ENCODE data around the gene NBEA. TPM values are rescaled to one million over a fixed set of nuclear protein-coding genes. Genes with fewer than 3 reads are reported as not detected.

NBEA gene
- total RNA-seq, 3 donors from 2014 or later: 3.5 to 27.2 (median 5.2) TPM

GRCh38 chr13:35256459-35257148 is 314.5 kb downstream of the NBEA start:
- no peak for DNase-seq
- H3K4me3 ChIP-seq: no peak overlapping the region
- no peaks in the 10 kb centered on the region for H3K4me1 ChIP-seq (ENCODE audit: low read depth)
- intact Hi-C loops (cut with DNase I, micrococcal nuclease): no loop called here
- H3K36me3 ChIP-seq (ENCODE audit: low read depth): no peaks in the 10 kb centered on the region
- H3K9me3 ChIP-seq: peaks cover 3% of the 10 kb centered on the region
- TF ChIP-seq, protein P1, sequence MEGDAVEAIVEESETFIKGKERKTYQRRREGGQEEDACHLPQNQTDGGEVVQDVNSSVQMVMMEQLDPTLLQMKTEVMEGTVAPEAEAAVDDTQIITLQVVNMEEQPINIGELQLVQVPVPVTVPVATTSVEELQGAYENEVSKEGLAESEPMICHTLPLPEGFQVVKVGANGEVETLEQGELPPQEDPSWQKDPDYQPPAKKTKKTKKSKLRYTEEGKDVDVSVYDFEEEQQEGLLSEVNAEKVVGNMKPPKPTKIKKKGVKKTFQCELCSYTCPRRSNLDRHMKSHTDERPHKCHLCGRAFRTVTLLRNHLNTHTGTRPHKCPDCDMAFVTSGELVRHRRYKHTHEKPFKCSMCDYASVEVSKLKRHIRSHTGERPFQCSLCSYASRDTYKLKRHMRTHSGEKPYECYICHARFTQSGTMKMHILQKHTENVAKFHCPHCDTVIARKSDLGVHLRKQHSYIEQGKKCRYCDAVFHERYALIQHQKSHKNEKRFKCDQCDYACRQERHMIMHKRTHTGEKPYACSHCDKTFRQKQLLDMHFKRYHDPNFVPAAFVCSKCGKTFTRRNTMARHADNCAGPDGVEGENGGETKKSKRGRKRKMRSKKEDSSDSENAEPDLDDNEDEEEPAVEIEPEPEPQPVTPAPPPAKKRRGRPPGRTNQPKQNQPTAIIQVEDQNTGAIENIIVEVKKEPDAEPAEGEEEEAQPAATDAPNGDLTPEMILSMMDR (IDR thresholded peaks at IDR 0.05): no peak
- no peak for ATAC-seq

DNA sequence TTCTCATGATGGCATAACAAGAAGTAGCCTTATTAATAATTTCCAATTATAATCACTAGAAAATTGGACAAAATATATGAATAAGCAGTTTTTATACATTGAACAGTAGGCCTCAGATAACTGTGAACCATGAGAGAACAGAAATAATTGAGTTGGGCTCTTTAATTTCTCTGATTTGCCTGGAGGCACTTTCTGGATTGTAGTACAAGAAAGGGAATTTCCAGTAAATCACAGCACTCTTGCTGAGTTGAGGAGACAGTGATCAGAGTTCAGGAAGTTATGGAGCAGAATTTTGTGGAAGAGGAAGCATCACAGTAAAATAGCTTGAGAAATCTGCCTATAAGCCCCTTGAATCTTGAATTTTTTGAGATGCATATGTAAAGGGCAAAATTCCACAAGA is 318.2 kb downstream of the NBEA start:
- ATAC-seq: no peak
- no peak for DNase-seq
- TF ChIP-seq, protein P1 (IDR thresholded peaks at IDR 0.05): no peak
- no peak overlapping the region for H3K4me3 ChIP-seq
- no peaks in the 10 kb centered on the region for H3K36me3 ChIP-seq (ENCODE audit: low read depth)
- no peaks in the 10 kb centered on the region for H3K4me1 ChIP-seq (ENCODE audit: low read depth)
- H3K9me3 ChIP-seq: no peaks in the 10 kb centered on the region
- intact Hi-C loops (cut with DNase I, micrococcal nuclease): no loop called here

- Histone ChIP-seq H3K36me3 (ENCODE audit: low read depth) (no peaks in the 10 kb centered on the region), H3K4me1 (ENCODE audit: low read depth) (no peaks in the 10 kb centered on the region), H3K9me3 (peaks cover 7% of the 10 kb centered on the region), H3K4me3 (no peak overlapping the region)
- TF ChIP-seq, protein P1 (IDR thresholded peaks at IDR 0.05): no peak
- intact Hi-C loops (cut with DNase I, micrococcal nuclease): no loop called here
- DNase-seq (no peak), ATAC-seq (no peak)
Measured at GRCh38 chr13:35266412-35266811, 324.3 kb downstream of the NBEA start.

DNA sequence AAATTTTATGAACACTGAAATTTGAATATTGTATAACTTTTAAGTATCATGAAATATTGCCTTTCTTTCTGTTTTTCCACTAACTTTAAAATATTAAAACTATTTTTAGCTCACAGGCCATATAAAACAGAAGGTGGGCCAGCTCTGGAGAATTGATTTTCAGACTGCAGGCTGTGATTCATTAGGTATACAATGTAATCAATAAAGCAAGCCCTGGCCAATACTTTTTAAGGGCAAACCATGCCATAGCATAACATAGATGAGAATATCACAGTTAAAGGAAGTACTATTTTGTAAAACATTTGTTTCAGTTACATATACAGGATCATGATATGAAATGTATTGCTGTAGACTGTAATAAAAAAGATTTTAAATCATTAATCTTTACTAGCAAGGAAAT is 336.8 kb downstream of the NBEA start:
- DNase-seq: no peak
- intact Hi-C loops (cut with DNase I, micrococcal nuclease): no loop called here
- peaks cover 4% of the 10 kb centered on the region for H3K9me3 ChIP-seq
- H3K36me3 ChIP-seq (ENCODE audit: low read depth): no peaks in the 10 kb centered on the region
- no peak overlapping the region for H3K4me3 ChIP-seq
- no peak for ATAC-seq
- TF ChIP-seq, protein P1 (IDR thresholded peaks at IDR 0.05): no peak
- H3K4me1 ChIP-seq (ENCODE audit: low read depth): no peaks in the 10 kb centered on the region

DNA sequence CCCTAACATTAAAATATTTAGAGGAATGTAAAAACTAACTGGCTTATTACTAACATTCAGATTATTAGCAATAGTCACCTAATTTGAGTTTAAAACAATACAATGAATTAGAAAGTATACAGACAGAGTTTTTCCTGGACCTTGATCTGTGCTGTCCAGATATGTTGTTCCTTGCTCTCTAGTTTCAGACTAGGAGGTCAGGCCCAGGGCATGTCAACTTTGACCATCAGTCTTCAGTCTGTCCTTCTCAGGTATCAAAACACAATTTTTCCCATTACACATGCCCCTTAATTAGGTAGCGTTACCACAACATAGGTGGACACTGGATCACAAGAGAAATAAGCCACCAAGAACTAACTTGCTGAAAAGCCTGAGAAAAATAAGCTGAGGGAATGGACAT is 337.4 kb downstream of the NBEA start:
- no peak overlapping the region for H3K4me3 ChIP-seq
- peaks cover under 1% of the 10 kb centered on the region for H3K9me3 ChIP-seq
- TF ChIP-seq, protein P1 (IDR thresholded peaks at IDR 0.05): no peak
- DNase-seq (no peak), ATAC-seq (no peak)
- no peaks in the 10 kb centered on the region for H3K36me3 ChIP-seq (ENCODE audit: low read depth)
- intact Hi-C loops (cut with DNase I, micrococcal nuclease): no loop called here
- H3K4me1 ChIP-seq (ENCODE audit: low read depth): no peaks in the 10 kb centered on the region
